ENCODE measurements around the gene BOLL.
"Not testable (repeated sequence)": the region's sequence is repeated elsewhere in the genome, so short reads cannot be mapped to it uniquely, and the experiment has no call there.

The BOLL gene

DNA sequence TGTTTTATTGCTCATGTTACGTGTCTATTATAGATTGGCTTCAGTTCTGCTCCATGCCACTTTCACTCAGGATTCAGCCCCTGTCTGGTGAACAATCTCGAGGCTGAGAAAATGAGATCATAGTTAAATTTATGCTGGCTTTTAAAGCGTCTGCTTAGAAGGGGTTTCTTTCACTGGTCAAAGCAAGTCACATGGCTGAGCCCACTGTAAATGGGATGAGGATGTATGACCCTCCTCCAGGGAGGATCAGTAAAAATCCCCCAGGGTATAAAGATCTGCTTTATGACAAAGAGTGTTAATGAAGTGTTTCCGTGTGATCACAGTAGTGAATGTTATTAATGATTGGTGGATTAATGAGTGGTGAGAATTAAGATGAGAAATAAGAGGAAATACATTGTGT lies 13.1 kb upstream of the BOLL start:
- DNase-seq (ENCODE audit: low read depth in 3 of 3) = no peak

DNA sequence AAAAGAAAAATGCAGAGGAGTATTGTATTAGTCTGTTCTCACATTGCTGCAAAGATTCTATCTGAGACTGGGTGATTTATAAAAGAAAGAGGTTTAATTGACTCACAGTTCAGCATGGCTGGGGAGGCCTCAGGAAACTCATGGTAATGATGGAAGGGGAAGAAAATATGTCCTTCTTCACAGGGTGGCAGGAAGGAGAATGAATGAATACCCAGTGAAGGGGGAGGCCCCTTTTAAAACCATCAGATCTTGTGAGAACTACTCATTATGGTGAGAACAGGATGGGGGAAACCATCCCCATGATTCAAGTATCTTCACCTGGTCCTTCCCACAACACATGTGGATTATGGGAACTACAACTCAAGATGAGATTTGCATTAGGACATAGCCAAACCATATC lies 10.2 kb upstream of the BOLL start:
- no peak for DNase-seq (ENCODE audit: low read depth in 3 of 3)

DNA sequence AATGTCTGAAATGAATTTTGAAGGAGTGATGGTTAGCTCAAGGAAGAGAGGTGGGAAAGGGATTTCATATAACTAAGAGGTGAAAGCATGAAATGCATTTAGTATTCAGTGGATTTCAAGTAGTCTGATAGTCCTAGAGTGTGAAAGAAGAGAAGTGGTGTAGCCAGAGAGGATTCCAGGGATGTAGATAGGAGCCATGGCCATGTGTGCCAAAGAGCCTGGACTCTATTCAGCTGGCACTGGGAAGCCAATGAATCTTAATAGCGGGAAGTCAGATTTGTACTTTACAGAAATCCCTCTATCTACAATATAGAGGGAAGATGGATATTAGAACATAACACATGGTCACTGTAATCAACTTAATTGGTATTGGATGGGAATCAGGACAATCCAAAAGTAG lies 8.3 kb upstream of the BOLL start:
- DNase-seq (ENCODE audit: low read depth in 3 of 3) = no peak

DNA sequence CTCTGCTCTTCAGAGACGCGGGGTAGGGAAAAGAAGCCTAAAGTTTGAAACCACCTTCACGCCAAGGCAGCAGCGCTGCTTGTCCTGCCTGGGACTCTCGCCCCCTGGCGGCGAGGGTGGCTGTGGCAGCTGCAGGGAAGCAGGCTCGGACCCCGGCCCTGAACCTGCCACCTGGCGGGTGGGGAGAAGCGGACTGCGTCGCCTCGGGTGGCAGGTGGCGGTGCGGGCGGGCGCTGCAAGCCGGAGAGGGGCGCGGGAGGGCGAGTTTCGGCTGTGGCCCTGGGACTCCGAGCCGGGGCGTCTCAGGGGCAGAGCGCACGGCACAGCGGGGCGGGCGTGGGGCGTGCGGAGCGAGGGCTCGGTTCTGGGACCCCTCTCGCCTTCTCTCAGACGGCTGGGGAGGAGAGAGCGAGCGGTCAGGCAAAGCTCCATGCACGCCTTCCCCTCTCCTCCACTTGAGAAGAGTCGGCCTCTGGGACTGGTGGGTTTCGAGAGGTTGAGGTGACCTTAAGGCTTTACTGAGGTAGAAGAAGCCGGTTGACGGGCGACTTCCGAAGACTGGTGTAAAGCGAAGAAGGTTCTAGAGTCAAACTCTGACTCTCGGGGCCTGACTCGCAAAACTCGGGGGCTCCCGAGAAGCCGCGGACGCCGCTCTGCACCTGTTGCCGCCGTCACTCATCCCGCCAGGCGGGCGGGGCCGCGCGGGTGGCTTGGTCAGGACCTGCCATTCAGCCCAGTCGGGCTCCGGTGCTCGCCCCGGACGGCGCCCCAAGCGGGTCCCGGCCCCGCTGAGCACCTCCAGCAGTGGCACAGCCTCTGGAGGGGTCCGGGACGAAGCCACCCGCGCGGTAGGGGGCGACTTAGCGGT lies 1.1 kb upstream of the BOLL start:
- peak; percentile 15 to 72 (median 47) for DNase-seq (ENCODE audit: low read depth in 3 of 3)

DNA sequence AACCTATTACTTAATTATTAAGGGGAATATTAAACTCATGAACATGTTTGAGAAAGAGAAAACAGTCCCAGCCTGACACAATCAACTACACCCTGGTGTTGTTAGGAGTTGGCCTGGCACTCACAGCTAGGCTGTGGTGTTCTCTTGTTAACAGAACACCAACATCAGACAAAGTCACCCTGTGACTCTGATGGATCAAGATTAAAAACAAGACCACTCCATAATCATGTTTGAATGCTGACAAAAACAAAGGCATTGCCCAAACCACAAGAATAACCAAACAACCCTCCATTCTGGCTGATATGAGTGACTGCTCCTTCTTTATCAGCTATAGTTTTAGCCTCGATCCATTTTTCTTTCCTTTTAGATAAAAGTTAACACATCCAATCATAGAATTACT lies 3.0 kb downstream of the BOLL start:
- no peak for DNase-seq (ENCODE audit: low read depth in 3 of 3)

DNA sequence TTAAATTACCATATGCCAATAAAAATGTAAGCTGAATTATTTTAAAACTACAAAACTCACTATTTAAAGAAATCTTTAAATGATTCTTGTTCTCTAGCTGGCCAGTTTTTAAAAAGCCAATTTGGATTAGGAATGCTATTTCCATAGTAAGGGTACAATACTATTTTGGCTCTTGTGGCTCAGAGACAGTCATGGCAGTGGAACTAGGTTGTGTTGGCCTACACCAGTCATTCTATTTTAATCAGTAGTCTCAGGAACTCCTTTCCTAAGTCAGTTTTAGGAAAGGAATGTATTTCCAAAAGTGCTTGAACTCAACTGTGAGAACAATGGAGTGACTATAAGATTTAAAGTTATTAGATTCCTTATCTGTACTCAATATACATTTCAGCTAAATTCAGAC lies 5.9 kb downstream of the BOLL start:
- DNase-seq (ENCODE audit: low read depth in 3 of 3) = no peak

DNA sequence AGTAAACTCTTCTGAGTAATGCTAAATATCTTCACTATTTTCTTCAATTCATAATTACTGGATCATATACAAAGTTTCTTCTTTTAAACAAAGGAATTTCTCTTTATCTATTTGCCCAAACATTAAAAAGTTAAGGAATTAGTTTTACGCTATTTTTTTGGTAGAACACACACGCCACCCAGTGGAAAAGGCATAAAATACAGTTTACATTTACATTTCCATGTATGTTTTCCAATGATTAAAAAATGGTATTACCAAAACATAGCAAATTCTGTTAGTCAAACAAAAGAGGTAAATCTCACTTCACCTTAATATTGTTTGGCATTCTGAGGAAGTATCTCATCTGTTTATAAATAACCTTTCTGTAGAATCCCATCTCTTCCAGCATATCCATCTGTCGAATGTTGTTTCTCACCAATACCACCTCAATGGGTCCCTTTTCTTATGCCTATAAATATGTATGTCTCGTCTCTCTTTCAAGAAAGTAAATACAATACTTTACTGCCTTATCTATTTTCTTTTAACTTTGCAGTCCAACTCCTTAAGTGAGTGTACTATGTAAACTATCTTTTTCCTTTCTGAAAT lies 7.2 kb downstream of the BOLL start:
- DNase-seq (ENCODE audit: low read depth in 3 of 3) = no peak

DNA sequence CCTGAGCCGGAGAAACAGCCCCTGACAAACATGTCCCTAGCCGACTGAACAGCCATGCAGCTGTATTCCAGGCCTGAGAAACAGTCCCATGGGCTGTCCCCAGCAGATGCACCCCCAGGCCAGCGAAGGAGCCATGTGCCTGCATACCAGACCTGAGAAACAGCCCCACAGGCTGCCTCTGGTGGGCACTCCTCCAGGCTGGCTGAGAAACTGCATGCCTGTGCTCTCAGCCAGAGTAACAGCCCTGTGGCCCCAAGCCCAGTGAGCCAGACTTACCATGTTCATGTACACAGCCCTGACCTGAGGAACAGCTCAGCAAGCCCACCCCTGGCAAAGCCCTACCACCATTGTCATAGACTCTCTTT lies 24.8 kb downstream of the BOLL start:
- no peak for DNase-seq (ENCODE audit: low read depth in 3 of 3)

DNA sequence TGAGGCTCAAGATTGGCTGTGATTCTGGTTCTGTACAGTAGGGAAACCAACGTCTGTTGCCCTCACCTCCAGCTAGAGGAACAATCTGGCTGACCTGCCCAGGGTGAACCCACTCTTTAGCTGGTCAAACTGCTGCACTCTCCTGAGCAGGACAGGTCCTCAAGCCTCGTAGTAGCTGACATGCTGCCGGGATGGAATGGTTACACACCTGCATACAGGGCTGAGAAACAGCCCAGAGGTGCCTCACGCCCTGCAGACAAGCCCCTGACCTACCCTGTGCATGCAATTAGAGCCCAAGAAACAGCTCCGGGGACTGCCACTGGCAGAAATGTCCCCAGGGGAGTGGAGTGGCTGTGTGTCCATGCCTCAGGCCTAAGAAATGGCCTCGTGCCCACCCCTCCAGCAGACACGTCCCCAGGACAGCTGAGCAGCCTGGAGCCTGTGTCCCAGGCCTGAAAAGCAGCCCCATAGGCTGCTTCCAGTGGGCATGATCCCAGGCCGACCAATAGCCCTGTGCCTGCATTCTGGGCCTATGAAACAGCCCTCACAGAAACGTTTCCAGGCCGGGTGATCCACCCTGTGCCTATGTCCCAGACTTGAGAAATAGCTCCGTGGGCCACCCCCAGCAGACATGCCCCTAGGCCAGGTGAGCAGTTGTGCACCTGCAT lies 25.4 kb downstream of the BOLL start:
- no peak for DNase-seq (ENCODE audit: low read depth in 3 of 3)

DNA sequence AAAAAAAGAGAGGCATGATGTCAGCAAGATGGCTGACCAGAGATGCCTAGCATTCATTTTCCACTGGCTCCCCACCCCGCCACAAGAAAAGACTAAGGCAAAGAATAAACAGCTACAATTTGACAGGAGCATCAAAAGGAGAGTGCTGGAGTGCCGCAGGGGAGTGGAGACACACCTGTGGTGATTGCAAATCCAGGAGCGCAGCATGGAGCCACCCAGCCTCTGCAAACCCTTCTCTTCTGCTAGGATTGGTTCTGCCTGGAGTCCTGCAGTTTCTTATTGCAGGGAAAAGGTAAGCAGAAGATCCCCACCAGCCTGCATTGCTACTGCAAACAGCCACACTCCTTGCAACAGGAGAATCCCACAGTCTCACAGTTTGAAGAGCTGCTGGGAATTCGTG lies 26.1 kb downstream of the BOLL start:
- no peak for DNase-seq (ENCODE audit: low read depth in 3 of 3)

DNA sequence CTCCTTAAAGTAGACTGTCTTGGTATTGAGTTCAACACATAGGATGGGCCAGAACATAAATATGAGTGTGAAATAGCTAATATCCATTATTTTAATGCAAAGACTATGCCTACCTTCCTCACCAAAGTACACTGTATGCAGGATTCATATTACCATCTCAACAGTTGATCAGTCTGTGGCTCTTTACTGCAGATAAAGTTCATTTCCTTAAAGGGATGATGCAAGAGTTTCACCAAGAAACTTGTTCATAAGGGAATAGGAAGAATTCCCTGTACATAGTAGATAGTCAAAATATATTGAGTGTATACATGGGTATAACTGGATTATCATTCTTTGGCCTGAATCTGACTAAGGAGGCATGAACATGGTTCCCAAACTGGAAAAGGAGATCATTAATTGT lies 44.9 kb downstream of the BOLL start:
- no peak for DNase-seq (ENCODE audit: low read depth in 3 of 3)

DNA sequence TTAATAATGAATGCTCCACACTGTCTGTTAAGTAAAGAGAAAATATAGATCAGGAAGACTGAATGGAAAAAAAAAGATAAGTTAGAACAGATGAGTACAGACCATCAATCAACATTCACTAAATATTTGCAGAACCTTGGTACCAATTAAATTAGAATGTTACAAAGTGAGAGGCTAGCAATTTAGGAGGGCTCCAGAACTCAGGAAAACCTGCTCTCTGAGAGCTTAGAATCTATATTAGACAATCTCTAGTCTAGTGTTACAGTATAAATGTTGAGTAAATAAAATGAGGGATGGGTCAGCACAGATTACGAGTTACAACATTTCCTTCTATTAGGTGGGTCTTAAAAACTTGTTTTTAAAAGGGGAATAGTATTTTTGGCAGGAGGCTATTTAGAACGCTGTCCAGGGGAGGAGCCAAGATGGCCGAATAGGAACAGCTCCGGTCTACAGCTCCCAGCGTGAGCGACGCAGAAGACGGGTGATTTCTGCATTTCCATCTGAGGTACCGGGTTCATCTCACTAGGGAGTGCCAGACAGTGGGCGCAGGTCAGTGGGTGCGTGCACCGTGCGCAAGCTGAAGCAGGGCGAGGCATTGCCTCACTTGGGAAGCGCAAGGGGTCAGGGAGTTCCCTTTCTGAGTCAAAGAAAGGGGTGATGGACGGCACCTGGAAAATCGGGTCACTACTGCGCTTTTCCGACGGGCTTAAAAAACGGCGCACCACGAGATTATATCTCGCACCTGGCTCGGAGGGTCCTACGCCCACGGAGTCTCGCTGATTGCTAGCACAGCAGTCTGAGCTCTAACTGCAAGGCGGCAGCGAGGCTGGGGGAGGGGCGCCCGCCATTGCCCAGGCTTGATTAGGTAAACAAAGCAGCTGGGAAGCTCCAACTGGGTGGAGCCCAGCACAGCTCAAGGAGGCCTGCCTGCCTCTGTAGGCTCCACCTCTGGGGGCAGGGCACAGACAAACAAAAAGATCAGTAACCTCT lies 56.3 kb downstream of the BOLL start:
- DNase-seq (ENCODE audit: low read depth in 3 of 3) = not testable (repeated sequence)

DNA sequence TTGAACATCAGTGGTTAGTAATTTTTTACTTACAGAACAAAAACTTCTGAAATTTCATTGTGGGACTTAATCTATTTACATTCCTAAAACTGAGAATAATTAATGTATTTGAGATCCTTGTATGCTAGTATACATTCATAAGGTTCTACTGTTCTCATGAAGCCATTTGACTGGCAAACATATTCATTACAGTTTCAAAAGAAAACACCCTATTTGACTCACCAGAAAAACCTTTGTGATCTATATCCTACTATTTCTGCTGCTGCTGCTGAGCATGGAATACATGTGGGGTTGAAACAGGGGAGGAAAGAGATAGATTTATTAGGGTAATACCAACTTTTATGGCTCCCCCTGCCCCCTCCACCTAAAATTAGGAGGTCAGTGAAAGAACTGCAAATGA lies 58.1 kb downstream of the BOLL start:
- DNase-seq (ENCODE audit: low read depth in 3 of 3) = no peak

DNA sequence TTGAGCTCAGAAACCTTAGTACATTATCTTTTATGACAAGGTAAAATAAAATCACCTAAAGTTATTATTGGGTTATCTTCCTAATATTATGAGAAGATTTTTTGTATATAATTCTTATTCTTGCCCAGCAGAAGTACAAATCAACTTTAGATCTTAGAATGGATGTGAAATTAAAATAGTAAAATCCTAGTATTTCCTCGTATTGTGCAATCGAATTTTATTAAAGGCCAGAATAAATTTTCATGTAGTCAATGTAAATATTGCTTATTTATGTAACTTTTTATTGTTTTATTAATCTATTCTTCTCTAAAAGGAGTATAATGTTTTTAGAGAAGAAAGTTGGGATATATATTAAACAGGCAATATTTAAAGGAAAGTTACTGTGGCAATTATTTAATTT lies 67.3 kb downstream of the BOLL start:
- DNase-seq (ENCODE audit: low read depth in 3 of 3) = no peak

DNA sequence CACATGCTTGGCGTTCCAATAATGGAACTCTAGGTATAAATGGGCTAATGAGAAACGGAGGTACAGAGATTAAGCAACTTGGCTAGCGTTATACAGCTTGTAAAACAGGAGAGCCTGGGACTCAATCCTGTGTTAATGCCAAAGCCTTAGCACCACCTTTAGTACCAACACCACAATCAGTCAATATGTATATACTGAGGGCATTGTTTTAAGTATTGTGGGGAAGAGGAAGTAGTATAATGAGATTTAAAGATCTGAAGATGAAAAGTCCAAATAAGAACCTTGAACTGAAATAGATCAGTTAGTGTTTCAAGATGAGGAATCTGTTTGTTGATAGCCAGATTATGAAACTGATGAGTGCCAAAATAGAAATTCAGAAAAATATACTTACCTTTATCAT lies 71.8 kb downstream of the BOLL start:
- no peak for DNase-seq (ENCODE audit: low read depth in 3 of 3)

DNA sequence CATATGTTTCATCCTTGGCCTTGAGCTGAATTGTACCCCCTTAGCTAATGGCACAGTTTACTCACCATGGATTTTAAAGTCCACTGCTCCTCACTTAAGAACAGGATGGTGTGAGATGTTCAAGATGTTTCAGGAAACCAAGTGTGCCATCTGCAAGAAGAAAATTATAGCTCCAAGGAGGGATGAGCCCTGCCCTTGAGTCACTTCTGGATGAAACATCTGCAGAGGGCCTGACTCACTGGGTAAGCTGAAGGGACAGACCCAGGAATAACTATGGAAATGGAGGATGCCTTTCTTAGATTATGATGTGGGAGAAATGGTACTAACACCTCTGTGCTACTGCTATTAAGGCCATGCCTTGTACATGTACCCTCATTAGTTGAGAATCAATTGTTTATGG lies 73.5 kb downstream of the BOLL start:
- no peak for DNase-seq (ENCODE audit: low read depth in 3 of 3)

DNA sequence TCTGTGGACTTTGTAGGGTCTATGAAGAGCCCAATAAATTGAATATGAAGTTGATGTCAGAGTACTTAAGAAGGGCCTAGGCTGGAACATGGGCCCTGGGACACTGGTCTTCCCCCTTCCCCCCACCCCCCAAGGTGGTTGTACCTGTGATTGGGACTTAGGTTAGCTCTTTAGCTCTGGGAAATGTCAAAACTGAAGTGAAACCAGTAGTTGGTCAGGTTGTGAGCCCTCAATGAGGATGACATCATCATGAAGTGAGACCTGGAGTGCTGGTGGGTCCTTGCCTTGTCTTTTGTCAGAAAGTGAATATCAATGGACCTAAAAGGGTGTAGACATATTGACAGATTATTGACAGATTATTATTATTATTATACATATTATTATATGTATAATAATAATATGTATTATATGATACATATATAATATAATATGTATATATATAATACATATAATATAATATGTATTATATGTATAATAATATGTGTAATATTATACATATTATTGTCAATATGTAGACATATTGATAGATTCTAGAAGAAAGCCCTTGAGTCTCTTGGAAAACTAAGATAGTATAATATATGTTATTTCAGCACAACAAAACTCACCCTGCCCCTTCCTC lies 74.6 kb downstream of the BOLL start:
- no peak for DNase-seq (ENCODE audit: low read depth in 3 of 3)

DNA sequence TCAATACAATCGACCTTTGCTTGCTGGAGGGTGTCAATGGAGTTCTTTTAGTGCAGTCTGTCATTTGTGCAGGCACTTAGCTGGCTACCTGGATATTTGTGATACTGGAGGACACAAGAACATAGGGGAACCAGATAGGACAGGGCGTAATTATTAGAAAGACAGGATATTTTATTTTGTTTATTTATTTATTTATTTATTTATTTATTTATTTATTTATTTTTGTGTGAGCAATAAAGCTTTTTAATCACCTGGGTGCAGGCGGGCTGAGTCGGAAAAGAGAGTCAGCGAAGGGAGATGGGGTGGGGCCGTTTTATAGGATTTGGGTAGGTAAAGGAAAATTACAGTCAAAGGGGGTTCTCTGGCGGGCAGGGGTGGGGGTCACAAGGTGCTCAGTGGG lies 76.0 kb downstream of the BOLL start:
- DNase-seq (ENCODE audit: low read depth in 3 of 3) = not testable (repeated sequence)

DNA sequence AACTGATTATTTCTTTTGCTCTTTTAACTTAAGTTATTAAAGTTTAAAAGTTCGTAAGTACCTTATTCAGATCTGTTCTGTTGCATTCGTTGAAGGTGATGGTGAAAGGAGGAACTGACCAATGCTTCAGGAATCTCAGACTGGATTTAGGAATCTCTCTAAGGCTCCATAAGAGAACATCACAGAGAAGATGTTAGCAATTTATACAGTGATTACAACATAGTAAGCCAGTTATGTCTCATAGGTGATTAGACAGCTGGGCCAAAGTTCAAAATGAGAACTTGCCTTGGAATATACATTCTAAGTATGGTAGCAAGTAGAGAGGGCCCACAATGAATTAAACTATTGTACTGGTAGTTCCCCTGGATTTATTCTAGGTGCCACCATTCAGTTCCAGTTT lies 76.8 kb downstream of the BOLL start:
- DNase-seq (ENCODE audit: low read depth in 3 of 3) = no peak

DNA sequence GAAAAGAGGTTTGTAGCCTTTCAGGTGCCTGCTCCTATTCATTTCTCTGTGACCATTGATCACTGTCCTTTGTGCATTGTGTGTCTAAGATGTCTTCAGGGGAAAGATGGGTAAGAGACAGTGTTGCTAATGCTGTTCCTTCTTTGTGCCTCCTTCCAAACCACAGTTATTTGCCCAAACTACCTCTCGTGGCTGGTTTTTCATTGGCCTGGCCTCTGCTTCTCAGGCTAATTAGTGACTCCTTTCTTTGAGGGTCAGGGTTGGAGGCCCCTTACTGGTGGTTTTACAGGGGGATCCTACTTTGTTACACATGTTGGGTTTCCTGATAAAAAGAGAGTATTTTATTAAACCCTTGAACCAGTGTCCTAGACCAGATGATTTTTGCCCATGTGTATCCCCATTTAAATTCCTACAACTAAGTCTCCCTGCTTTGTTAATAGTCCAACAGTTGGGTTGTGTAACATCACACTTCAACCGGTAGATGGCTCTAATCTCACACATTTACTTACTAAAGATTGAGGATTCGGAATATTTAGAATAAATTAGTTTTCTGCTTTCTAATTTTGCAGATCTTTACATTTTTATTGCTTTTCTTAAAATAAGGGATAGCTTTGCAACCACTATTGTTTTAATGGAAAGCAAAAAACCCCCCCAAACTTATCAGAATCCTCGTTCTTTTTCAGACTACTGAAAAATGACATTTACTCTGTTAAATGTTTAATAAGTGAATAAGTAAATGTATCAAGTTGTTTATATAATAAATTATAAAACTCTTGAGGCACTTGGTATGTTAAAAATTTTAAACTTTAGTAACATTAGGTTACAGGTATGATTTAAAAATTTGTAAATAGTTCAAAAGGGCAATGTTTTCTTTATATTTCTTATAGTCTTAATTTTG lies 77.6 kb downstream of the BOLL start:
- DNase-seq (ENCODE audit: low read depth in 3 of 3) = no peak

DNA sequence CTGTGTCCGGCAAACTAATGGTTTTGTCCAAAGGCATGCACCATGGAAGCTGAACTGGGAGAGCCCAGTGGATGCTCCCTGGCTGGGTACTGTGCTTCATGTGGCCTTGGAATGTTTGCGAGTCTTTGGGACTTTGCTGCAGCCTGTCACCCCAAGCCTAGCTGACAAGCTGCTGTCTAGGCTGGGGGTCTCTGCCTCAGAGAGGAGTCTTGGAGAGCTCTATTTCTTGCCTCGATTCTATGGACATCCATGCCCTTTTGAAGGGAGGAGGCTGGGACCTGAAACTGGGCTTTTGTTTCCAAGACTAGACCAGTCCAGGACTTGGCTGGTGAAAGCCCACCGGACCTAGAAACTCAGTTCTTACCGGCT lies 78.3 kb downstream of the BOLL start:
- DNase-seq (ENCODE audit: low read depth in 3 of 3) = no peak

Measured in stimulated activated CD4-positive, alpha-beta T cell treated with anti-CD3 and anti-CD28 coated beads, TNF-alpha, amount 100 ng/mL, for 24 hours (primary cell).